Measurements from ENCODE around the gene KDM2B.

DNA sequence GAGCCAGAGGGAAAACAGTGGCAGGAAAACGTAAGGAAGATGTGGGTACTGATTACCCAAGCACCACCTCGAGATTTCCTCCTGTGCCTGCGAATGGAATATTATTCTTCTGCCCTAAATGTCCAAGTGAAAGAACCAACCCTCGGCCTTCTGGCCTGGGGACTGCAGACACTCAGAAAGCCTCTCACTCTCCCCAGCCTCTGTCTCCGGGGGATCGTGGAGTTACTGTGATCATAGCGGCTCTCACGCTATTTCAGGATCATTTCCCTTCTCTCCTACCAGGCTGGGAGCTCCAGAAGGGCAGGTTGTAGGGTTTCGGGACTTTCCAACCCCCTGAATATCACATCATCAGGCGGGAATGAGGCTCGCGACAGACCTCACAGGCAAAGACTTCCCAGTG, 68.9 kb downstream of the KDM2B start:
- TF ChIP-seq, protein P1, sequence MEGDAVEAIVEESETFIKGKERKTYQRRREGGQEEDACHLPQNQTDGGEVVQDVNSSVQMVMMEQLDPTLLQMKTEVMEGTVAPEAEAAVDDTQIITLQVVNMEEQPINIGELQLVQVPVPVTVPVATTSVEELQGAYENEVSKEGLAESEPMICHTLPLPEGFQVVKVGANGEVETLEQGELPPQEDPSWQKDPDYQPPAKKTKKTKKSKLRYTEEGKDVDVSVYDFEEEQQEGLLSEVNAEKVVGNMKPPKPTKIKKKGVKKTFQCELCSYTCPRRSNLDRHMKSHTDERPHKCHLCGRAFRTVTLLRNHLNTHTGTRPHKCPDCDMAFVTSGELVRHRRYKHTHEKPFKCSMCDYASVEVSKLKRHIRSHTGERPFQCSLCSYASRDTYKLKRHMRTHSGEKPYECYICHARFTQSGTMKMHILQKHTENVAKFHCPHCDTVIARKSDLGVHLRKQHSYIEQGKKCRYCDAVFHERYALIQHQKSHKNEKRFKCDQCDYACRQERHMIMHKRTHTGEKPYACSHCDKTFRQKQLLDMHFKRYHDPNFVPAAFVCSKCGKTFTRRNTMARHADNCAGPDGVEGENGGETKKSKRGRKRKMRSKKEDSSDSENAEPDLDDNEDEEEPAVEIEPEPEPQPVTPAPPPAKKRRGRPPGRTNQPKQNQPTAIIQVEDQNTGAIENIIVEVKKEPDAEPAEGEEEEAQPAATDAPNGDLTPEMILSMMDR (IDR thresholded peaks at IDR 0.05) = no peak
- TF ChIP-seq POLR2A (IDR thresholded peaks at IDR 0.05) = no peak
- no peak for TF ChIP-seq POLR2AphosphoS5 (IDR thresholded peaks at IDR 0.05)
- TF ChIP-seq EP300 (IDR thresholded peaks at IDR 0.05) = no peak
